Astrocyte (in vitro differentiated cells and primary cell): ENCODE measurements around the gene RBM17. TPM values are rescaled to one million over a fixed set of nuclear protein-coding genes. Genes with fewer than 3 reads are reported as not detected.
A peak's percentile ranks its signal among the peaks of the same experiment; 100 is the strongest.

ENCODE experiments used
- DNase-seq: peaks from one replicate; pipeline ENCODE4 v3.0.0-alpha.2; 2010; ENCODE audit warnings: low read depth
- FAIRE-seq: peaks from 2 replicates; lab custom pipeline; 2011; peaks lifted over from hg19 to GRCh38; lab: Jason Lieb, UNC
- H2AFZ ChIP-seq: 2 replicates; pipeline ENCODE4 v1.6.0; 2012; ENCODE audit warnings: low read depth, low read length, inconsistent platforms
- H3K27ac ChIP-seq: 2 replicates; pipeline ENCODE4 v1.5.1; 2011; ENCODE audit warnings: low read depth, low read length, inconsistent platforms
- H3K27me3 ChIP-seq: 2 replicates; pipeline ENCODE4 v1.6.0; 2011; ENCODE audit warnings: low read length, inconsistent platforms; ENCODE audit not compliant: insufficient read depth
- H3K36me3 ChIP-seq: 2 replicates; pipeline ENCODE4 v1.5.1; 2011; ENCODE audit warnings: low read length, inconsistent platforms; ENCODE audit not compliant: insufficient read depth
- H3K4me1 ChIP-seq: 2 replicates; pipeline ENCODE4 v1.5.1; 2011; ENCODE audit warnings: low read length, inconsistent platforms; ENCODE audit not compliant: insufficient read depth
- H3K4me2 ChIP-seq: 2 replicates; pipeline ENCODE4 v1.6.0; 2012; ENCODE audit warnings: low read length, inconsistent platforms
- H3K4me3 ChIP-seq: 2 replicates; pipeline ENCODE4 v1.5.1; 2011; ENCODE audit warnings: low read depth, mild to moderate bottlenecking, low read length, inconsistent platforms; ENCODE audit not compliant: insufficient read depth
- H3K79me2 ChIP-seq: 2 replicates; pipeline ENCODE4 v1.6.0; 2012; ENCODE audit warnings: mild to moderate bottlenecking, low read length, inconsistent platforms; ENCODE audit not compliant: insufficient read depth
- H3K9ac ChIP-seq: 2 replicates; pipeline ENCODE4 v1.6.0; 2012; ENCODE audit warnings: mild to moderate bottlenecking, low read length, inconsistent platforms
- H3K9me3 ChIP-seq: 2 replicates; pipeline ENCODE4 v1.5.1; 2012; ENCODE audit warnings: low read depth, mild to moderate bottlenecking, low read length, inconsistent platforms; ENCODE audit not compliant: insufficient read depth
- H4K20me1 ChIP-seq: 2 replicates; pipeline ENCODE4 v1.6.0; 2012; ENCODE audit warnings: low read length, inconsistent platforms; ENCODE audit not compliant: insufficient read depth
- H3K27ac Mint-ChIP-seq: one replicate; pipeline ENCODE4 v1.8.0; 2021; ENCODE audit warnings: mild to moderate bottlenecking, mixed read lengths; ENCODE audit not compliant: unreplicated experiment
- H3K27me3 Mint-ChIP-seq: one replicate; pipeline ENCODE4 v1.8.0; 2021; ENCODE audit warnings: low read depth, mixed read lengths; ENCODE audit not compliant: unreplicated experiment
- H3K36me3 Mint-ChIP-seq: one replicate; pipeline ENCODE4 v1.8.0; 2021; ENCODE audit warnings: low read depth, mixed read lengths; ENCODE audit not compliant: unreplicated experiment
- H3K4me1 Mint-ChIP-seq: one replicate; pipeline ENCODE4 v1.8.0; 2021; ENCODE audit warnings: low read depth, mixed read lengths; ENCODE audit not compliant: unreplicated experiment
- H3K4me3 Mint-ChIP-seq: one replicate; pipeline ENCODE4 v1.8.0; 2021; ENCODE audit warnings: mild to moderate bottlenecking, moderate library complexity, mixed read lengths; ENCODE audit not compliant: unreplicated experiment
- H3K9me3 Mint-ChIP-seq: one replicate; pipeline ENCODE4 v1.8.0; 2021; ENCODE audit warnings: mild to moderate bottlenecking, mixed read lengths; ENCODE audit not compliant: unreplicated experiment
- CTCF ChIP-seq: IDR thresholded peaks from 2 replicates; pipeline ENCODE4 v1.5.1; 2011; ENCODE audit warnings: low read depth, mild to moderate bottlenecking, inconsistent platforms, low read length, moderate library complexity; ENCODE audit not compliant: insufficient read depth
- EZH2 ChIP-seq: IDR thresholded peaks from 2 replicates; pipeline ENCODE4 v1.6.1; 2012; ENCODE audit warnings: mild to moderate bottlenecking, low read length, inconsistent platforms; ENCODE audit not compliant: insufficient read depth
- total RNA-seq: library from RNA; stranded (reverse); gene quantifications from 2 replicates; pipeline ENCODE4 v1.2.1, GENCODE V29; 2021

Gene RBM17
- total RNA-seq, 1 donor from 2014 or later: 71.3 TPM

DNA sequence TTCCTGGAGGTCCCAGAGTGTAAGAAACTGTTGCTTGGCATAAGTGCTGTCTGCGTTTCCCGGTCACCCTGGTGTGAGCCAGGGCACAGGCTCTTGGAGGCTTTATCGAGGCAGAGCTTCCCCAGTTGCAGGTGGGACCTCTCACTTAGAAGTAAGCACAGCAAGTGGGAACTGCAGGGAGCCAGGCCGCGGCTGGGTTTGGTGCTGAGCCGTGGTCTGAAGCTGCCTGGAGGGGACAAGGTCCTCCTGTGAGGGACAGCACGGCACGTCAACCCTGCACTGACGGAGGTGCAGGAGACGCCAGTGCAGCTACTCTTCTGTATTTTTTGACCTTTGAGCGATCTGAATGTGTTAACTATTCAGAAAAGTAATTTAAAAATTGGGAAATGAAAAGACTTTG lies 58.1 kb downstream of the RBM17 start:
- no peaks in the 10 kb centered on the region for H3K27me3 ChIP-seq
- peaks cover 66% of the 10 kb centered on the region for H3K79me2 ChIP-seq
- Mint-ChIP-seq H3K4me3 (peak overlapping the region; percentile 82), H3K4me1 (peaks cover 33% of the 10 kb centered on the region), H3K9me3 (no peaks in the 10 kb centered on the region), H3K36me3 (peaks cover 7% of the 10 kb centered on the region), H3K27me3 (no peaks in the 10 kb centered on the region), H3K27ac (no peak overlapping the region)
- no peak for TF ChIP-seq CTCF
- no peak for TF ChIP-seq EZH2
- H3K36me3 ChIP-seq: no peaks in the 10 kb centered on the region
- FAIRE-seq: no peak
- H3K27ac ChIP-seq: no peak overlapping the region
- no peak overlapping the region for H3K9ac ChIP-seq
- no peak overlapping the region for H3K4me3 ChIP-seq
- no peaks in the 10 kb centered on the region for H3K9me3 ChIP-seq
- DNase-seq: no peak
- peaks cover 32% of the 10 kb centered on the region for H3K4me1 ChIP-seq
- peak overlapping the region; percentile 92 for H3K4me2 ChIP-seq
- H2AFZ ChIP-seq: no peak overlapping the region
- H4K20me1 ChIP-seq: peaks cover 54% of the 10 kb centered on the region

DNA sequence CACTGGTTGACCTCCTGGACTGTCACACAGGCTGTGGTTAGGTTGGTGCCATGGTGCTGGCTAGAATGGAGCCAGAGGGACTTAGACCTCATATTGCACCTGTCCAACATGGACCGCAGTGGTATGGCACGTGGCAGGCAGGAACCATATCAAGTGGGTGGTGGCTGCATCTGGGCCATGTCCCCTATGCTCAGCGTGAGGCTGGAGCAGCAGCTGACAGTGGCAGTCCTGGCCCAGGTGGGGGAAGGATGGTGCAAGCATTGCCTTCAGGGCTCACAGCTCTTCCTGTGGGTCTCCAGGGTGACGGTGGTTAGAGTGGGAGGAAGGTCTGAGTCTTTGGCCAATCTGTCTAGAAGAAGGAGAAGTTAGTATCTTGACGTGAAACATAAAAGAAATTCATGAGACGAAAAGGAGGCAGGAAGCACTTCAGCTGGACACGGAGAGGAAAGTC lies 59.4 kb downstream of the RBM17 start:
- H3K9ac ChIP-seq: no peak overlapping the region
- Mint-ChIP-seq H3K36me3 (peaks cover 7% of the 10 kb centered on the region), H3K9me3 (no peaks in the 10 kb centered on the region), H3K27me3 (no peaks in the 10 kb centered on the region), H3K4me1 (peaks cover 27% of the 10 kb centered on the region), H3K4me3 (no peak overlapping the region), H3K27ac (no peak overlapping the region)
- no peak overlapping the region for H3K27ac ChIP-seq
- FAIRE-seq (no peak), DNase-seq (peak; percentile 41)
- H3K4me1 ChIP-seq: peaks cover 25% of the 10 kb centered on the region
- peak overlapping the region; percentile 3 for H3K4me2 ChIP-seq
- no peak overlapping the region for H2AFZ ChIP-seq
- H4K20me1 ChIP-seq: peaks cover 60% of the 10 kb centered on the region
- no peaks in the 10 kb centered on the region for H3K36me3 ChIP-seq
- H3K79me2 ChIP-seq: peaks cover 75% of the 10 kb centered on the region
- no peak overlapping the region for H3K4me3 ChIP-seq
- no peaks in the 10 kb centered on the region for H3K27me3 ChIP-seq
- TF ChIP-seq CTCF (no peak), EZH2 (no peak)
- no peaks in the 10 kb centered on the region for H3K9me3 ChIP-seq

GRCh38 chr10:6148908-6149307 lies 60.1 kb downstream of the RBM17 start:
- no peaks in the 10 kb centered on the region for H3K27me3 ChIP-seq
- Mint-ChIP-seq H3K9me3 (no peaks in the 10 kb centered on the region), H3K36me3 (peaks cover 7% of the 10 kb centered on the region), H3K4me1 (peaks cover 27% of the 10 kb centered on the region), H3K27me3 (no peaks in the 10 kb centered on the region), H3K4me3 (no peak overlapping the region), H3K27ac (no peak overlapping the region)
- no peak overlapping the region for H3K9ac ChIP-seq
- no peak overlapping the region for H3K4me3 ChIP-seq
- no peaks in the 10 kb centered on the region for H3K36me3 ChIP-seq
- no peak for TF ChIP-seq EZH2
- TF ChIP-seq CTCF: no peak
- H4K20me1 ChIP-seq: peaks cover 60% of the 10 kb centered on the region
- no peak overlapping the region for H3K27ac ChIP-seq
- H3K4me1 ChIP-seq: peaks cover 25% of the 10 kb centered on the region
- peaks cover 79% of the 10 kb centered on the region for H3K79me2 ChIP-seq
- H2AFZ ChIP-seq: no peak overlapping the region
- FAIRE-seq (no peak), DNase-seq (no peak)
- no peaks in the 10 kb centered on the region for H3K9me3 ChIP-seq
- no peak overlapping the region for H3K4me2 ChIP-seq
